Stromal cell of bone marrow (primary cell): ENCODE results near the gene LTC4S.
"Not testable (repeated sequence)": the region's sequence is repeated elsewhere in the genome, so short reads cannot be mapped to it uniquely, and the experiment has no call there.

ENCODE experiments used
- DNase-seq: peaks from one replicate; pipeline ENCODE4 v3.0.0-alpha.2; 2012; ENCODE audit warnings: low read depth

Gene LTC4S

DNA sequence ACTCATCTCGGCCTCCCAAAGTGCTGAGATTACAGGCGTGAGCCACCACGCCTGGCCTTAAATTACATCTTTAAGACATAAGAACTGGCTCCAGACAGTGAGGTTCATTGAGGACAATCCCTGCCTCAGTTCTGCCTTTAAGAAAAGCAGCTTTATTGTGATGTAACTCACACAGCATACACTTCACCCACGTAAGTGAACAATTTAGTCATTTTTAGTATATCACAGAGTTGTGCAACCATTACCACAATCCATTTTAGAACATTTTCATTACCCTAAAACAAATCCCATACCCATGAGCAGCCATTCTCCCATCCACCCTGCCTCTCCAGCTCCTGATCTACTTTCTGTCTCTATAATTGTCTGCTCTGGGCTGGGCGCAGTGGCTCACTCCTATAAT is 24.0 kb upstream of the LTC4S start:
- DNase-seq: no peak

DNA sequence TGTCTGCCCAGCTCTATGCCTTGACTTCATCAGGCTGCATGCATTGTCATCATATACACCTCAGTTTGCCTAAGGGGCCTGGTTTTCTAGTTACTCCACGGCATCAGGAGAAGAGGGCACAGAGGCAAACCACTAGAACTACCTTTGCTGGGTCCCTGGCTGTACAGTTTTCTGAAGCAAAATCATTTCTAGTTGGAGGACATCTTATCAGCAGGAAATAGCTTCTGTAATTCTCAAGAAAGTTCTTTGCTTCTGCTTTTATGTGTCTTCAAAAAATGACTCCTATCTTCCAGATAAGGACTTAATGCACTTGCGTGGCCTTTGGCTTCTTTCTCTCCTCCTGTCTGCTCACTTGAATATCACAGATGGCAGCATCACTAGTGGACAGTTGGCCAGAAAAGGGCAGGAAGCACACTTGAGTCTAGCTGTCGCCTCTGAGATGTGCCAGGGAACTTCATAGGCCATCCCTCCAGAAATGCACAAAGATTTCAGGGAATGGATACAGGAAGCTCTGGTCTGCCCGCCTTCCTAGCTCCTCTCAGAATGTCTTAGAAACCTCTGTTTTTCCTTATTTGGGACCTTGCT is 22.4 kb upstream of the LTC4S start:
- no peak for DNase-seq

DNA sequence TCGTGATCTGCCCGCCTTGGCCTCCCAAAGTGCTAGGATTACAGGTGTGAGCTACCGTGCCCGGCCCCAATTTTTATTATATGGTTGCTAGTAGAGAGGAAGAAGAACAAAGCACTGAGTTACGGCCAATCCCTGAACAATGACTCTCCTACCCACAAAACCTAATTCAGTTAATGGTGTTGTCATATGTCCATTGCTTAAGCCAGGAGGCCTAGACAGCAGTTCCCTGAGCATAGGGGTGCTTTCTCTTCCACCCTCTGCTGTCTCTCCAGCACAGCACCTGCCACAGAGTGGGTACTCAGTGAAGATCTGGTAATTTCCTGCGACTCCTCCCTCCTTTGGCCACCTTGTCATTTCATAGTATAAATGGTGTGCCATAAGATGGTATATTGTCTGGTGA is 21.4 kb upstream of the LTC4S start:
- no peak for DNase-seq

DNA sequence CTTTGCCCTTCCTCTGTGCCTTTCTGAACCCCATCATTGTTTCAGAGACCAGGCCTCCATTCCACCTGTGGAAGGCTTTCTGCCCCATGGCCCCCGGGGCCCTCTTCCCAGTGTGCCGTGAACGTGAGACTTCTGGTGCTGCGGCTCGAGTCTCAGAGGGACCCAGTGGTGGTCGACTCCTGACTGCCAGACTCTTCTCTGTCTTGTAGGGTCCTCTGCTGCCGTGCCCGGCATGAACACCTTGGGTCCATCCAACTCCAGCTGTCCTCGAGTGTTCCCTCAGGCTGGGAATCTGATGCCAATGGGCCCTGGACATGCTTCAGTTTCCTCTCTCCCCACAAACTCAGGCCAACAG is 20.1 kb upstream of the LTC4S start:
- DNase-seq: no peak

DNA sequence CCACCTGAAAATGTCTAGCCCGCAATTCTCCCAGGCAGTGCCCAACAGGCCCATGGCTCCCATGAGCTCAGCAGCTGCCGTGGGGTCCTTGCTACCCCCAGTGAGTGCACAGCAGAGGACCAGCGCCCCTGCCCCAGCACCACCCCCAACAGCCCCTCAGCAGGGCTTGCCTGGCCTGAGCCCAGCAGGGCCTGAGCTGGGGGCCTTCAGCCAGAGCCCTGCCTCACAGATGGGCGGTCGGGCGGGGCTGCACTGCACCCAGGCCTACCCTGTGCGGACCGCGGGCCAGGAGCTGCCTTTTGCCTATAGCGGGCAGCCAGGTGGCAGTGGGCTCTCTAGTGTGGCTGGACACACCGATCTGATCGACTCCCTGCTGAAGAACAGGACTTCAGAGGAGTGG is 19.3 kb upstream of the LTC4S start:
- no peak for DNase-seq

DNA sequence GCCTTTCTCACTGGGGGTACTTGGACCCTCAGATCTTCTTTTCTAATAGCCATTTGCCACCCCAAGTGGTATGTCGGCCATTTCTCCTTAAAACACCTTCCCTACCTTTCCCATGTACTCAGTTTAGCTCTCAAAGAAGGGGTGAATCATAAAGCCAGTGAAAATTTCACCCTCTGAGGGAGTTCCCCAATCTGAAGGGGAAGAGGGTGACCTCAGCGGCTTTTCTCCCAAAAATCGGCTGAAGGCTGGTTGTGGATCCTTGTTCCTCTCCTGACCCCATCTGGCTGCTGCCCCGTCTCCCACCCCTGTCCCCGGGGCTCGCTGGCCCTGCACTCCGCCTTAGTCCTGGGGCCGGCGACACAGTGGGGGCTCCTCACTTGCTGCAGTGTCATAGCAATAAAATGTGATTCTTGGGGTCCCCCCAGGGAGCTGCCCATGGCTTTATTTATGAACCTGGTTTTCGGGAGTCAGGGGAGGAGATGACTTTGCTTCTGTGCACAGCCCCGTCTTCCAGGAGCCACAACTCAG is 17.3 kb upstream of the LTC4S start:
- DNase-seq: no peak

DNA sequence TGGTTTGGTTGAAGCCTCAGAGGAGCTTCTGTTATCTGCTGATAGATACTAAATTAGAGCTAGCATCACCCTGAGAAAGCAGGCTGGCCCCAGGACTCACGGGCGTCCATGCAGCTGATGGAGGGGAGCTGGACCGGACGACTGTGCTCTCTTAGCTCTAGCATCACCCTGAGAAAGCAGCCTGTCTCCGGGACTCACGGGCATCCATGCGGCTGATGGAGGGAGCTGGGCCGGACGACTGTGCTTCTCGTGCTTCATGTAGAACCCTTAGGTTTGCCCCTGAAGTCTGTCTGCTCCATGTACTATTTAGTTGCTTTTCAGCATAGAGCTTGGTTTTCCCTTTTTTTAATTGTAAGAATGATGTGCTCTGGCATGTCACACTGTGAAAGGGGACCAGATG is 16.3 kb upstream of the LTC4S start:
- DNase-seq: no peak

DNA sequence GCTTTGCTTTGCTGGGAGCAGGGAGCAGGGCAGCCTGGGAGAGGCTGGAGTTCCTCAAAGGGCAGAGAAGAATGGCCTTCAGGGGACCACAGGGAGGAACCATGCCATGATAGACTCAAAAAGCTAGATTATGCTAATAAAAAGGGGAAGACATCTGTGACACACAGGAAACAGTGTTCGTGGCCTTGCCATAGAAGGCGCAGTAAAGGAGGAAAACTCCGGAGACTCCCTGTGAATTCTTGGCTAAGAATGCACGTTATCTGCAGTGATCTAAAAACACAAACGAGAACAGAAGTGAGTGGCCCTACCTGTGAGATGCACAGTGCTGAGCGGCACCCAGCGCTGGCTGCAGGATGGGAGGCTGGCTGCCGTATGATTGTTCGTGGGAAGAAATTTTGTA is 15.9 kb upstream of the LTC4S start:
- no peak for DNase-seq

DNA sequence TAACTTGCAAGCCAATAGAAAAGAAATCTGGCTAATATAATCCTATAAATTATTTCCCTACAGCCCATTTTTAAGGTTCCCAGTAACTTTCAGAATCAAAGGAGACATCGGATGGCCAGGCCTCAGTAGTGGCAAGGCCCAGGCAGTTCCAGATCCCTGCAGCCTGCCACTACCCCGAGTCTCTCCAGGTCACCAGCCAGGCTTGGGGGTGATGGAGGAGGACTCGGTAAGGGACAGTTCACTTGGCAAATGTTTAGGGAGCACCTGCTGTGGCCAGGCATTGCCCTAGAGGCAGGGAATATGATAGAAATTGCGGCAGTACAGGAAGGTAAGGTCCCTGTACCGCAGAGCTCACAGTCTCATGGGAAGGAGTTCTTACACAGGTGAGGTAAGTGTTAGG is 15.2 kb upstream of the LTC4S start:
- no peak for DNase-seq

DNA sequence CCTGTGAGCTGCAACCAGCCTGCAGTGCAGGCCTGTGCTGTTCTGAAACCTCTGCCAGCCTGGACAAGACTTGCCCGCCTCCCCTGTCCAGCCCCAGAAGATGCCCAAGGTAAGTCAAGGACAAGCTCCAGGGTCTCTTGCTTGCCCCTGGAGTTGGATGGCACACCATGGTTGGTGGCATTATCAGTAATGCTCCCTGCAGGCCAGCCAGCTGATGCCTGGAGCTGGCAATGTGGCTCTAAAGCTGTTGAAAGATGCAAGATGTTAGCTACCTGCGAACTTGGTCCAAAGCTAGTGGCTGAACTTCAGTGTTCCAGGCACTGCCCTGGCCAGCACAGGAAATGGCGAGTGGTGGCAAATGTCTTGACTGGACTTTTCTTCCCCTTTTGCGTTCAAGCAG is 14.0 kb upstream of the LTC4S start:
- DNase-seq: no peak

DNA sequence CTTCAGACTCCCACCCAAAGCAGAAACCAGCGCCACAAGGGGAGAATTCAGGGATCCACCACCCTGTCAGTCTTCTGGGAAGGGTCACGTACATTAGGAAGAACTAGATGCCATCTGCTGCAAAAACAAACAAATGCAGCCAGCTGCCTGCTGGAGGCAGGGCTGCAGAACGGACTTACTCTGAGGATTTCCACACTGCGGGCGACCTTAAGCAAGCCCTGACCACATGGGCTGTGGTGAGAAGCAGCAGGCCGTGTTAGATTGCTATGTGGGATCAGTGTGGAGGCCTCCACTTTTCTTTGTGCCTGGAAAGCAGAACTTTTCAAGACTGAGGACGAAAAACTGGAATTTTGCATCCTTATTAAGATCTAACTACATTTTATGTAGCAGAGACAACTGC is 13.4 kb upstream of the LTC4S start:
- DNase-seq: no peak

DNA sequence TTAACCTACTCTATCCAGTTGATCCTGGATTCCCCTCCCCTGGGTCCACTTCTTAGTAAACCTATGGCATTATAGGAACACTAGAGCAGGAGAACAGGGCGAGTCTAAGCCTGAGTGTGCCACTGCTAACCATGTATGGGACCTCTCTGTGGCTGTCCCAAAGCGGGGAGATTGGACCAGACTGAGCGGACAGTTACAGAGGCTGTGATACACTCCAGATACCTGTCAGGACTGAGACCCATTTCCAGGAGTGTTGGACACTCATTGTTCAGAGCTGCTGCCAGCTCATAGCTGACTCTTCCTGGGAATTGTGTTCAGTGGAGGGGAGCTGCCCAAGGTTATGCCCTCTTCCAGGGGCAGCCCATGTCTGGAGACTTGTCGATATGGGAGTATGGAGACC is 11.9 kb upstream of the LTC4S start:
- no peak for DNase-seq

DNA sequence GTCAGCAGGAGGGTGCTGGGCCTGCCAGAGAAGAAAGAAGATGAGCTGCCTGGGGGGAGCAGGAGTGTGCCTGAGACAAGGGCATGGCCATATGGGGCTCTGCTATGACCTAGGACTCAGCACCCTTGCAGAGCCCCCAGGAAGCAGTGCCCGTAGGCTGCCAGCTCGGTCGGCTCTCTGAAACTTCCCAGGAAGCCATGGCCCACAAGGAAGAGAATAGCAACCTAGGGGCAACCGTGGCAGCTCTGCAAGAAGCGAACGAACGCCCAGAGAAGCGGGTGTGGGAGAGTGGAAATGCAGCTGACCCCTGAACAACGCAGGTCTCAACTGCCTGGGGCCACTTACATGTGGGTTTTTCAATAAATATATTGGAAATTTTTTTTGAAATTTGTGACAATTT is 10.7 kb upstream of the LTC4S start:
- no peak for DNase-seq

DNA sequence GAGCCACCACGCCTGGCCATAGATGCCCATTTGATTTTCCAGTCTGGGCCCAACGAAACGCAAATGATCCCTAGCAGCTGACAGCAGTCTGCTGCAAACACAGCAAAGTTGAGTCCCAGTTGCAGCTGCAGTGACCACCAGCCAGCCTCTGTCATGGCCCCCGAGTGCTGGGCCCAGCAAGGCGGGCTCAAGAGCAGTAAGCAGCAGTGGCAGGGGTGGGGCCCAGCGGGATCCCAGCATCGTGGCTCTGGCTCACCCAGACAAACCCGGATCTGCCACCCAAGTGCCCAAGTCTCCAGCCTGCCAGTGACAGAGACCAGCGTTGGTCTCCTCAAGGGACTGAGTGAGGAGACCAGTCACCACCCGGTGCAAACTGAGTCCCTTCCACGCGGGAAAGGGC is 6.9 kb upstream of the LTC4S start:
- DNase-seq: no peak

DNA sequence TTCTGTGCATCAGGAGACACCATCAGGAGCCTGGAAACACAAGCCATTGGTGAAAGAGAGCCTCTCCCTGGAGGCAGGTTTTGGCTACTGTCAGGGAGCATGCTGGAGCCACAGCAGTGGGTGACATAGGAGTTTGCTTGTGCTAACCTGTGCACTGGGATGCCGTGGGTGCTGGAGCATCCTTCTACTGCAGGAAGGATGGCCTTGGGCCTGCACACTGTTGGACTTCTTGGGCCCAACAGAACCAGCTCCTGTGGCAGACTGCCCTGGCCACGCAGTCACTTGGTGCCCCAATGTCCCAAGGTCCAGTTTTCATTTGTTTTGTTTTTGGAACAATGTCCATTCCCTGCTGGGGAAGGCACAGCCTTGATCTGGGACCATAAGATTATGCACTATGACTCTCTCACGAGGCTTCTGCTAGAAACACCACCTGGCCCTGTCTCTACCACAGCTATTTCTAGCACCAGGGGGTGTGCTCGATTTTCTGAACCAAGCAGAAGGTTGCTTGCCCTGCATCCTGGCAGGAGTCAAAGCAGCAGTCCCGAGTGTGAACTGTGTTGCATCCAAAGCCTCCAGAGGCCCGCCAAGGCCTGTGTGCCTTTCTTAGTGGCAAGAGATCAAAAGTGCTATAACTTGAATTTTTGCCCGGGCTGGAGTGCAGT is 5.5 kb upstream of the LTC4S start:
- DNase-seq: no peak

DNA sequence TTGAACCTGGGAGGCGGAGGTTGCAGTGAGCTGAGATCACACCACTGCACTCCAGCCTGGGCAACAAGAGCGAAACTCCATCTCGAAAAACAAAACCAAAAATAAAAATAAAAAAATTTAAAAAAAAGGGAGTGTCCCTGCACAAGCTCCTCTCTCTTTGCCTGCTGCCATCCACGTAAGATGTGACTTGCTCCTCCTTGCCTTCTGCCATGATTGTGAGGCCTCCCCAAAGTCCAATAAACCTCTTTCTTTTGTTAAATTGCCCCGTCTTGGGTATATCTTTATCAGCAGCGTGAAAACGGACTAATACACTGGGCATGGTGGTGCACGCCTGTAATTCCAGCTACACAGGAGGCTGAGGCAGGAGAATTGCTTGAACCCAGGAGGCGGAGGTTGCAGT is 4.5 kb upstream of the LTC4S start:
- not testable (repeated sequence) for DNase-seq

DNA sequence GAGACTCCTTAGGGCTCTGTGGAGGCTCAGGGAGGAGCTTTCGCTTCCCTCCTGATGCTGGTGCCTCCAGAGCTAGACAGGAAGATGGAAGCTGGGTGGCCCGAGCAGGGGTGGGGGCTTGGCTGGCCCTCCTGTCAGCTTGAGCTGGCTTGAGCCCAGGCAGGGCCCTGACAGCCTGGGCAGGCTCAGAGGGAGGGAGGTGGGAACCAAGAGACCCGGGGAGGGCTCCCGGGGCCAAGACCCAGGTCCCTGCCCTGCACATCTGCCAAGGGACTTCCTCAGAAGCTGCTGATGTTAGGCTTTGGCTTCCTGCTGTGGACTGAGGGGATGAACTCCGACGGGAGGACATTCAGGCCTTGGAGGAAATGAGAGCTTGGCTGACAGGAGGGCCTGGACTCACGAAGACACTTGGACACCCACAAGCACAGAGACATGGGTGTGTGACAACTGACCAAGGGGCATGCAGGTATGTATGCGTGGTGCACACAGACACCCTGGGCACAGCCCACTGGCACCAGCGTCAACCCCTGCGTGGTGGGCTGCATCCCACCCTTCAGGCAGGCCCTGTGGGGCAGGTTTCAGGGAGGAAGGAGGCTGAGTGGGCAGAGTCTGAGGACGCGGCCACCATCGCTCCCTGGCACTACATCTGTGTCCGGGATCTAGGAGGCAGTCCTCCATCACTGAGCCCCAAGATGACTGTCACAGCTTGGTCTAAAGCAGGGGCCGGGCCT is 1.7 kb upstream of the LTC4S start:
- DNase-seq: no peak

DNA sequence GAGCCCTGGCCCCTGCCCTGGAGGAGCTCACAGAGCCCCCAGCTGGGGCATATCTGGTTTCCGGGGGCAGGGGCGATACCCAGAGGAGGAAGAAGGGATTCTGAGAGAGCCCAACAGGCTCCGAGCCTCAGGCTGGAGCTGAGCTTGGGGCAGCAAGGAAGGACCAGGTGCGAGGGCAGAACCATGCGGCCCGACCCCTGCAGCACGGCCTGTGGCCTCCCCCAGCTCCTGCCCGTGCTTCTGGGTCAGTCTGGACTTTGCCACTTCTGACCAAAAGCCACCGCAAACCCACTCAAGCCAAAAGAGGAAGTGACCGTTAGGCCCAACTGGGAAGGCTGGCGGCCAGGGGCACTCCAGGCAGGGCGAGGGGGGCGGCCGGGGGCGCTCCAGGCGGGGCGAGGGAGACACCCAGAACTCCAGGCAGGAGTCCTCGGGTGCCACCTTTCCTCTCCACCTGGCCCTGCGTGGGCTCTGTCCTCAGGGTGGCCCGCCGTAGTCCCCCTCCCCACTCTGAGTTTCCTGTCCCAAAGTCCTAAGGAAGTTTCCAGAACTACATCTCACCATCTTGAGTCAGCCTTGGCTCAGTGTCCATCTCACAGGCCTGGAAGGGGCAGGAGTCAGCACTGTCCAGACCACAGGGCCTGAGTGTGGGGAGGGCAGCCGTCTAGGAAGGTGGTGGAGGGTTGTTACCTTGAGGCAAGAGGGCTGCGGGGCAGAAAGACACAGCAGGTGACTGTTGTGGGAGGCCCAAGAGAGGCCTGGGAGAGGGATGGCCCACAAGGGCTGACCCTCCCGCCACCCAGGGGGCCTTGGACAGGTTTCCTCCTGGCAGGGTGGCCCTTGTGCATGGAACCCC is 946 bp upstream of the LTC4S start:
- no peak for DNase-seq

DNA sequence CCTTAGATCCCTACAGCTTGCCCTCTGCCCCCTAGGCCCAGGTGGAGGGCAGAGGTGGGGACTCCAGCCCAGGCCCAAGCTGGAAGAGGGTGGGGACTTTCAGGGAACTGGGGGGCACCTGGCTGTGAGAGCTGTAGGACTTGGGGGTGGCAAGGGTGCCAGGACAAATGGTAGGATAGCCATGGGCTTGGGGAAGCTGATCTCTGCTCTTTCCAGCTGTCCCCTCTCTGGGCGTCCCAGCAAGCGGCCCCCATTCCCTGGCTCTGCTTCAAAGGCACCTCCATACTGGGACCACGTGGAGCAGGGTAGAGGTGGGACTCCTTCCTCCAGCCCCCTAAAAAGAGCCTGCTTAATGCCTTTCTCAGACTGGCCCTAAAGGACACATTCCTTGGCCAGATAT is 385 bp downstream of the LTC4S start:
- no peak for DNase-seq

DNA sequence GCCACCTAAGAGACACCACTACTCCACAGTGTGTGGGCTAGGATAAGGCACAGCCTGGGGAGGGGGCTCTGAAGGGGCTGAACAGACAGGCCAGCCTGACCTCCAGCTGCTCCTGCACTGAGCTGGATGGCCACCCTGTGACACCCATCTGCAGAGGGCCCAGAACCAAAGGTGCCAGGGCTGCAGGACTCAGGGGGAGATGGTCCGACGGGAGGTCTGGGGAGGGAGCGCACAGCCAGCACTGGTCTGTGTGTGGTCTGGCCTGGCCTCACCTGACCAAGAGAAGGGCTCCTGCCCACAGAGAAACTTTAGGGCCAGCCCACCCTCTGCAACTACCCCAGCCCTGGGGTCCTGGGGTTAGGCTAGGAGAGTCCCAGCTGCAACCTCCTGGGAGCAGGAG is 789 bp downstream of the LTC4S start:
- no peak for DNase-seq

DNA sequence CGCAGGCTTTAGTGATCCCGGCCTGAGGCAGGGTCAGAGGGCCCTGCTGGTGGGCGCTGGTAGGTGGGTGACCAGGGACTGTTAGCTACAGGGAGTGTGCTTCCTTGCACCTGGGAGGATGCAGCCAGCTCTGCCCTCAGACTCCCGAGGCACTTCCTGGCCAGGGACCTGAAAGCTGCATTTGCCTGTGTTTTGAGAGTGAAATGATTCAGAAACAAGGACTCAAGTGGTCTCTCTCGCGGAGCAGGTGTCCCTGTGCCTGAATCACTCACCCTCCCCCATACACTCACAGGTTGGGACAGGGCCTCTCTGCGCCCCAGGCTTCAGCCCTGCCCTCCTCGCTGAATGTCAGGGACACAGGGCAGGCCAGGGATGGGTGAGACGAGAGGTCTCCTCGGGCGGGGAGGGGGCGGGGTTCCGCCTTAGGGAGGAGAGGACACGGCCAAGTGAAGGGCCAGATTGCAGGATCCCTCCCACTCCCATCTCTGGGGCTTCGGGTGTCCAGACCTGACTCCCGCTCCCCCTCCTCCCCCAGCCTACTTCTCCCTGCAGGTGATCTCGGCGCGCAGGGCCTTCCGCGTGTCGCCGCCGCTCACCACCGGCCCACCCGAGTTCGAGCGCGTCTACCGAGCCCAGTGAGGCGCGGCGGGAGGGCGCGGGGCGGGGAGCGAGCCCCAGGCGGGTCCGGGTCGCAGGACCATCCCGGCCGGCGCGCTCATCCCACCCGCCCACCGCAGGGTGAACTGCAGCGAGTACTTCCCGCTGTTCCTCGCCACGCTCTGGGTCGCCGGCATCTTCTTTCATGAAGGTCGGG is 1.5 kb downstream of the LTC4S start:
- no peak for DNase-seq
